Kidney epithelial cell (primary cell): Measurements from ENCODE around the gene NUP210. TPM values are rescaled to one million over a fixed set of nuclear protein-coding genes. Genes with fewer than 3 reads are reported as not detected.

Source experiments
- DNase-seq: peaks from one replicate; pipeline ENCODE4 v3.0.0-alpha.2; 2010; ENCODE audit warnings: low read depth
- H3K27me3 ChIP-seq: 2 replicates; pipeline ENCODE4 v1.6.0; 2011; ENCODE audit warnings: low read length; ENCODE audit not compliant: control insufficient read depth, insufficient read depth
- H3K36me3 ChIP-seq: 2 replicates; pipeline ENCODE4 v1.5.1; 2011; ENCODE audit warnings: low read length; ENCODE audit not compliant: control insufficient read depth, insufficient read depth
- H3K4me3 ChIP-seq: 2 replicates; pipeline ENCODE4 v1.5.1; 2011; ENCODE audit warnings: low read depth, mild to moderate bottlenecking, control low read depth, low read length
- CTCF ChIP-seq: IDR thresholded peaks from 2 replicates; pipeline ENCODE4 v1.5.1; 2011; ENCODE audit warnings: mild to moderate bottlenecking, moderate library complexity, low read length, control low read depth, inconsistent platforms; ENCODE audit not compliant: insufficient read depth, poor library complexity, severe bottlenecking
- total RNA-seq: library from RNA; depleted of rRNA; stranded (reverse); fragments of >200 nt; gene quantifications from 2 replicates; pipeline ENCODE4 v1.2.3, GENCODE V29; 2015

The NUP210 gene
- total RNA-seq, 1 donor from 2014 or later: 36.2 TPM

- Histone ChIP-seq H3K36me3 (no peaks in the 10 kb centered on the region), H3K4me3 (no peak overlapping the region), H3K27me3 (no peaks in the 10 kb centered on the region)
- TF ChIP-seq CTCF: no peak
- DNase-seq: no peak
Measured at GRCh38 chr3:13358051-13358450, 62.1 kb downstream of the NUP210 start.

- TF ChIP-seq CTCF: no peak
- no peaks in the 10 kb centered on the region for H3K36me3 ChIP-seq
- no peak for DNase-seq
- H3K4me3 ChIP-seq: no peak overlapping the region
- H3K27me3 ChIP-seq: no peaks in the 10 kb centered on the region
Measured at GRCh38 chr3:13357074-13357473, 63.0 kb downstream of the NUP210 start.

- Histone ChIP-seq H3K36me3 (no peaks in the 10 kb centered on the region), H3K27me3 (no peaks in the 10 kb centered on the region), H3K4me3 (no peak overlapping the region)
- peak; percentile 40 for TF ChIP-seq CTCF
- no peak for DNase-seq
Measured at GRCh38 chr3:13353936-13354542, 66.1 kb downstream of the NUP210 start.

- Histone ChIP-seq H3K36me3 (no peaks in the 10 kb centered on the region), H3K27me3 (no peaks in the 10 kb centered on the region), H3K4me3 (no peak overlapping the region)
- DNase-seq: no peak
- no peak for TF ChIP-seq CTCF
Measured at GRCh38 chr3:13353506-13353905, 66.6 kb downstream of the NUP210 start.

- no peak overlapping the region for H3K4me3 ChIP-seq
- no peaks in the 10 kb centered on the region for H3K27me3 ChIP-seq
- peak; percentile 26 for DNase-seq
- no peak for TF ChIP-seq CTCF
- no peaks in the 10 kb centered on the region for H3K36me3 ChIP-seq
Measured at GRCh38 chr3:13352621-13353131, 67.4 kb downstream of the NUP210 start.

- no peak for TF ChIP-seq CTCF
- no peaks in the 10 kb centered on the region for H3K36me3 ChIP-seq
- DNase-seq: no peak
- no peaks in the 10 kb centered on the region for H3K27me3 ChIP-seq
- no peak overlapping the region for H3K4me3 ChIP-seq
Measured at GRCh38 chr3:13349823-13350222, 70.3 kb downstream of the NUP210 start.
